Measurements from ENCODE around the gene GALM.

GRCh38 chr2:38742797-38743559 is 77.1 kb downstream of the GALM start:
- TF ChIP-seq CTCF (IDR thresholded peaks at IDR 0.05; ENCODE audit: low read depth, low read length, missing input control) (no peak), MAX (IDR thresholded peaks at IDR 0.05) (no peak), GABPA (IDR thresholded peaks at IDR 0.05 in 1 of 2, conservative IDR thresholded peaks at IDR 0.05 in 1 of 2) (no peak), RAD21 (IDR thresholded peaks at IDR 0.05) (no peak), EGR1 (IDR thresholded peaks at IDR 0.05; ENCODE audit: low read depth in 2 of 2) (no peak), YY1 (IDR thresholded peaks at IDR 0.05) (no peak), REST (IDR thresholded peaks at IDR 0.05) (no peak), NR2F2 (IDR thresholded peaks at IDR 0.05) (no peak), SP1 (IDR thresholded peaks at IDR 0.05) (no peak), ZBTB33 (IDR thresholded peaks at IDR 0.05) (no peak), TAF1 (conservative IDR thresholded peaks at IDR 0.05) (no peak), ATF3 (IDR thresholded peaks at IDR 0.05) (no peak)

Measured in liver (tissue), 3 donors.